GM12878 (cell line): ENCODE measurements around the gene BBX. TPM values are rescaled to one million over a fixed set of nuclear protein-coding genes. Genes with fewer than 3 reads are reported as not detected.

Experiments used
- ATAC-seq: fragments of 200-7000 bp; cut with Tn5 transposase; 3 replicates; pipeline ENCODE4 v1.9.1; 2020; ENCODE audit warnings: mild to moderate bottlenecking, moderate library complexity
- BruUV-seq: library from RNA; stranded (reverse); fragments of 400-500 nt; replicated peaks from 2 replicates; lab custom pipeline; 2021; lab: Mats Ljungman, UMichigan
- CTCF ChIA-PET: fragments of 300-600 bp; sonication (Branson Sonifier 250); formaldehyde crosslinking; extraction: SDS; loops from one replicate; lab custom pipeline; 2021; ENCODE audit warnings: inconsistent platforms; lab: Yijun Ruan, JAX
- POLR2A ChIA-PET: fragments of 350-600 bp; formaldehyde crosslinking; extraction: SDS; loops from one replicate; lab custom pipeline; 2021; ENCODE audit warnings: inconsistent platforms; lab: Charles Lee
- RAD21 ChIA-PET: fragments of 300-600 bp; sonication (Branson Sonifier 250); formaldehyde crosslinking; loops from one replicate; lab custom pipeline; 2023; ENCODE audit warnings: antibody characterized with exemption; ENCODE audit not compliant: unreplicated experiment; lab: Charles Lee
- SMC1A ChIA-PET: fragments of 300-600 bp; sonication (Branson Sonifier 250); formaldehyde crosslinking; loops from one replicate; lab custom pipeline; 2023; ENCODE audit not compliant: unreplicated experiment, uncharacterized antibody; lab: Charles Lee
- DNase-seq: peaks from one replicate; pipeline ENCODE4 v3.0.0-alpha.2; 2011; ENCODE audit warnings: low read depth, low spot score
- FAIRE-seq: peaks from 3 replicates; lab custom pipeline; 2011; peaks lifted over from hg19 to GRCh38; lab: Jason Lieb, UNC
- H2AFZ ChIP-seq: 2 replicates; pipeline ENCODE4 v1.6.0; 2011; ENCODE audit warnings: low read depth, low read length, control low read depth; ENCODE audit not compliant: control insufficient read depth
- H3K27ac ChIP-seq: 2 replicates; pipeline ENCODE4 v1.5.1; 2011; ENCODE audit warnings: control low read depth; ENCODE audit not compliant: control insufficient read depth, insufficient read depth
- H3K27me3 ChIP-seq, 2 experiments: replicated peaks in 1 of 2; 2 replicates each; pipeline versions ENCODE4 v1.6.0 to v1.6.1; 2011; ENCODE audit warnings: low read length in 1 of 2; ENCODE audit not compliant: control insufficient read depth in 2 of 2, insufficient read depth in 2 of 2
- H3K36me3 ChIP-seq, 2 experiments: 2 replicates each; pipeline ENCODE4 v1.5.1; 2011; ENCODE audit warnings: low read length in 1 of 2; ENCODE audit not compliant: control insufficient read depth in 2 of 2, insufficient read depth in 2 of 2
- H3K4me1 ChIP-seq: 2 replicates; pipeline ENCODE4 v1.6.1; 2011; ENCODE audit warnings: mild to moderate bottlenecking, low read length, moderate library complexity, mixed read lengths; ENCODE audit not compliant: control insufficient read depth, insufficient read depth
- H3K4me2 ChIP-seq: 2 replicates; pipeline ENCODE4 v1.6.0; 2011; ENCODE audit warnings: control low read depth; ENCODE audit not compliant: control insufficient read depth, insufficient read depth
- H3K4me3 ChIP-seq: fragments of 200-600 bp; sonication (generic); 2 replicates; pipeline ENCODE4 v1.5.1; 2016
- H3K79me2 ChIP-seq: 2 replicates; pipeline ENCODE4 v1.6.0; 2011; ENCODE audit warnings: low read length; ENCODE audit not compliant: control insufficient read depth, insufficient read depth
- H3K9ac ChIP-seq: 2 replicates; pipeline ENCODE4 v1.8.0; 2011; ENCODE audit warnings: low read length, control low read depth, mixed read lengths; ENCODE audit not compliant: control insufficient read depth, insufficient read depth
- H3K9me3 ChIP-seq: replicated peaks from 3 replicates; pipeline ENCODE4 v1.5.1; 2011; ENCODE audit warnings: mild to moderate bottlenecking, low read length; ENCODE audit not compliant: control insufficient read depth, insufficient read depth
- H4K20me1 ChIP-seq: 2 replicates; pipeline ENCODE4 v1.6.0; 2011; ENCODE audit not compliant: control insufficient read depth, insufficient read depth
- EGR1 ChIP-seq, 2 experiments: IDR thresholded peaks; 1 replicate in 1 of 2; 2 replicates in 1 of 2; pipeline ENCODE4 v1.6.1; 2011 to 2012; ENCODE audit warnings: low read depth in 2 of 2, low read length in 2 of 2, borderline replicate concordance in 1 of 2, mild to moderate bottlenecking in 1 of 2, moderate library complexity in 1 of 2
- JUNB ChIP-seq: IDR thresholded peaks from 2 replicates; pipeline ENCODE4 v1.6.1; 2016; ENCODE audit warnings: antibody characterized with exemption, mild to moderate bottlenecking
- KDM1A ChIP-seq: fragments of 200-600 bp; sonication (generic); IDR thresholded peaks from 2 replicates; pipeline ENCODE4 v1.6.1; 2016; ENCODE audit warnings: borderline replicate concordance
- NR2C2 ChIP-seq: IDR thresholded peaks from 2 replicates; pipeline ENCODE4 v1.6.1; 2011; ENCODE audit warnings: borderline replicate concordance, low read depth; ENCODE audit not compliant: control insufficient read depth, insufficient read length
- SIX5 ChIP-seq: IDR thresholded peaks from 2 replicates; pipeline ENCODE4 v1.6.1; 2011; ENCODE audit warnings: mild to moderate bottlenecking, low read depth, low read length, moderate library complexity; ENCODE audit not compliant: severe bottlenecking
- SMAD5 ChIP-seq: IDR thresholded peaks from 2 replicates; pipeline ENCODE4 v1.6.1; 2016; ENCODE audit warnings: antibody characterized with exemption, low read depth
- SRF ChIP-seq, 2 experiments: IDR thresholded peaks; 2 replicates each; pipeline ENCODE4 v1.6.1; 2011; ENCODE audit warnings: low read depth in 2 of 2, low read length in 2 of 2, mild to moderate bottlenecking in 1 of 2, moderate library complexity in 1 of 2
- SUZ12 ChIP-seq: fragments of 200-600 bp; sonication (generic); IDR thresholded peaks from one replicate; pipeline ENCODE4 v1.6.1; 2018; ENCODE audit warnings: antibody characterized with exemption, mild to moderate bottlenecking; ENCODE audit not compliant: unreplicated experiment
- USF2 ChIP-seq: IDR thresholded peaks from 2 replicates; pipeline ENCODE4 v1.6.1; 2011; ENCODE audit warnings: low read depth, low read length, improper control_type of control experiment, borderline replicate concordance
- WGBS: methylation state at CpG from one replicate; pipeline ENCODE4 v1.1.6; 2016; ENCODE audit warnings: low lambda C conversion rate; ENCODE audit not compliant: insufficient replicate concordance, insufficient coverage; ENCODE audit errors: missing lambda C conversion rate; 5-methylcytosine and 5-hydroxymethylcytosine counted together
- in situ Hi-C: fragments of 300-500 bp; cut with MboI; formaldehyde crosslinking; loops from 9 replicates; pipeline ENCODE4 v1.14.3; 2018; ENCODE audit warnings: mixed read lengths
- intact Hi-C: fragments of 100-400 bp; cut with micrococcal nuclease; formaldehyde crosslinking; loops from one replicate; pipeline ENCODE4 v1.14.2; 2022; ENCODE audit not compliant: unreplicated experiment
- polyA plus RNA-seq, 11 experiments: library from polyadenylated mRNA; depleted of rRNA in 4 of 11; unstranded in 6 of 11; stranded (reverse) in 5 of 11; fragments of >200 nt; fragmentation: Nextera tagmentation in 4 of 11; fragmentation: Illumina TruSeq in 1 of 11; extraction: Ambion mirVana in 4 of 11; extraction: Trizol in 1 of 11; gene quantifications; 1 replicate in 1 of 11; 2 replicates in 10 of 11; pipeline versions ENCODE4 v1.2.1 to v1.2.3, GENCODE V29; 2011 to 2016; ENCODE audit warnings: inconsistent platforms in 2 of 11, missing spikeins in 2 of 11, low read depth in 1 of 11
- total RNA-seq, 4 experiments: library from RNA; depleted of rRNA in 3 of 4; stranded (reverse); fragments of >200 nt in 3 of 4; fragmentation: Illumina TruSeq in 1 of 4; extraction: Trizol in 1 of 4; gene quantifications; 2 replicates each; pipeline versions ENCODE4 v1.2.1 to v1.2.3, GENCODE V29; 2013 to 2021
- TF ChIP-seq, protein P1 (sequence below): fragments of 450-650 bp; IDR thresholded peaks from 2 replicates; pipeline ENCODE4 v1.6.1; 2016; ENCODE audit warnings: mild to moderate bottlenecking
- TF ChIP-seq, protein P2 (sequence below): IDR thresholded peaks from 2 replicates; pipeline ENCODE4 v1.6.1; 2011; ENCODE audit warnings: borderline replicate concordance, low read depth, mild to moderate bottlenecking, moderate library complexity, low read length; ENCODE audit not compliant: insufficient read depth, poor library complexity, severe bottlenecking

Gene BBX
- total and polyA plus RNA-seq, 10 of the 15 experiments (the other 5 are each of a cell fraction or from before 2014, with no cell fraction given) = 13.3 to 38.5 (median 32.0) TPM

GRCh38 chr3:107687056-107687581, 164.4 kb downstream of the BBX start:
- in situ Hi-C loops = no loop called here
- no TSS peak for BruUV-seq
- intact Hi-C loops = no loop called here

More at GRCh38 chr3:107687056-107687581, 164.4 kb downstream of the BBX start:
- no peak overlapping the region for H3K27ac ChIP-seq
- ATAC-seq (no peak), DNase-seq (no peak), FAIRE-seq (no peak)
- H3K9me3 ChIP-seq = no peaks in the 10 kb centered on the region
- no peaks in the 10 kb centered on the region for H3K4me1 ChIP-seq
- WGBS = 99% methylated on average over 4 of the region's 5 CpGs
- SMC1A ChIA-PET = interaction anchor here (0.6 to 5.1 kb wide), 5 partner anchors 11 to 112 kb away, joined by 3 to 34 read pairs (median 4); no protein-coding TSS in a partner anchor
- H2AFZ ChIP-seq = no peak overlapping the region
- no peaks in the 10 kb centered on the region for H4K20me1 ChIP-seq
- TF ChIP-seq SIX5 = no peak
- TF ChIP-seq SUZ12 = no peak
- TF ChIP-seq SRF (IDR thresholded peaks at IDR 0.05; ENCODE audit: low read depth in 2 of 2, low read length in 2 of 2) = no peak
- no peak for TF ChIP-seq NR2C2
- no peak for TF ChIP-seq SMAD5
- TF ChIP-seq USF2 = no peak
- TF ChIP-seq, protein P1, sequence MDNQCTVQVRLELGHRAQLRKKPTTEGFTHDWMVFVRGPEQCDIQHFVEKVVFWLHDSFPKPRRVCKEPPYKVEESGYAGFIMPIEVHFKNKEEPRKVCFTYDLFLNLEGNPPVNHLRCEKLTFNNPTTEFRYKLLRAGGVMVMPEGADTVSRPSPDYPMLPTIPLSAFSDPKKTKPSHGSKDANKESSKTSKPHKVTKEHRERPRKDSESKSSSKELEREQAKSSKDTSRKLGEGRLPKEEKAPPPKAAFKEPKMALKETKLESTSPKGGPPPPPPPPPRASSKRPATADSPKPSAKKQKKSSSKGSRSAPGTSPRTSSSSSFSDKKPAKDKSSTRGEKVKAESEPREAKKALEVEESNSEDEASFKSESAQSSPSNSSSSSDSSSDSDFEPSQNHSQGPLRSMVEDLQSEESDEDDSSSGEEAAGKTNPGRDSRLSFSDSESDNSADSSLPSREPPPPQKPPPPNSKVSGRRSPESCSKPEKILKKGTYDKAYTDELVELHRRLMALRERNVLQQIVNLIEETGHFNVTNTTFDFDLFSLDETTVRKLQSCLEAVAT = no peak
- no peak for TF ChIP-seq KDM1A
- TF ChIP-seq, protein P2, sequence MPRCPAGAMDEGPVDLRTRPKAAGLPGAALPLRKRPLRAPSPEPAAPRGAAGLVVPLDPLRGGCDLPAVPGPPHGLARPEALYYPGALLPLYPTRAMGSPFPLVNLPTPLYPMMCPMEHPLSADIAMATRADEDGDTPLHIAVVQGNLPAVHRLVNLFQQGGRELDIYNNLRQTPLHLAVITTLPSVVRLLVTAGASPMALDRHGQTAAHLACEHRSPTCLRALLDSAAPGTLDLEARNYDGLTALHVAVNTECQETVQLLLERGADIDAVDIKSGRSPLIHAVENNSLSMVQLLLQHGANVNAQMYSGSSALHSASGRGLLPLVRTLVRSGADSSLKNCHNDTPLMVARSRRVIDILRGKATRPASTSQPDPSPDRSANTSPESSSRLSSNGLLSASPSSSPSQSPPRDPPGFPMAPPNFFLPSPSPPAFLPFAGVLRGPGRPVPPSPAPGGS = no peak
- no peak for TF ChIP-seq JUNB
- TF ChIP-seq EGR1 (IDR thresholded peaks at IDR 0.05; ENCODE audit: borderline replicate concordance in 1 of 2, low read depth in 2 of 2, low read length in 2 of 2) = no peak
- H3K4me2 ChIP-seq = no peak overlapping the region
- H3K4me3 ChIP-seq = no peak overlapping the region
- no peaks in the 10 kb centered on the region for H3K79me2 ChIP-seq
- RAD21 ChIA-PET = interaction anchor here (1.0 to 1.8 kb wide), 3 partner anchors 10 to 50 kb away, joined by 3 to 7 read pairs (median 4); no protein-coding TSS in a partner anchor
- no peak overlapping the region for H3K9ac ChIP-seq
- no peaks in the 10 kb centered on the region for H3K27me3 ChIP-seq
- H3K36me3 ChIP-seq = no peaks in the 10 kb centered on the region
- CTCF ChIA-PET = interaction anchor here (0.9 to 6.0 kb wide), 3 partner anchors 11 to 27 kb away, joined by 4 to 98 read pairs (median 10); no protein-coding TSS in a partner anchor
- POLR2A ChIA-PET = interaction anchor here (0.6 kb wide), 1 partner anchor 12 kb away, joined by 3 read pairs; no protein-coding TSS in a partner anchor
